Astrocyte (in vitro differentiated cells and primary cell): ENCODE results near the gene MRPS17. TPM values are rescaled to one million over a fixed set of nuclear protein-coding genes. Genes with fewer than 3 reads are reported as not detected.

ENCODE experiments used
- DNase-seq: peaks from one replicate; pipeline ENCODE4 v3.0.0-alpha.2; 2010; ENCODE audit warnings: low read depth
- FAIRE-seq: peaks from 2 replicates; lab custom pipeline; 2011; peaks lifted over from hg19 to GRCh38; lab: Jason Lieb, UNC
- H2AFZ ChIP-seq: 2 replicates; pipeline ENCODE4 v1.6.0; 2012; ENCODE audit warnings: low read depth, low read length, inconsistent platforms
- H3K27ac ChIP-seq: 2 replicates; pipeline ENCODE4 v1.5.1; 2011; ENCODE audit warnings: low read depth, low read length, inconsistent platforms
- H3K27me3 ChIP-seq: 2 replicates; pipeline ENCODE4 v1.6.0; 2011; ENCODE audit warnings: low read length, inconsistent platforms; ENCODE audit not compliant: insufficient read depth
- H3K36me3 ChIP-seq: 2 replicates; pipeline ENCODE4 v1.5.1; 2011; ENCODE audit warnings: low read length, inconsistent platforms; ENCODE audit not compliant: insufficient read depth
- H3K4me1 ChIP-seq: 2 replicates; pipeline ENCODE4 v1.5.1; 2011; ENCODE audit warnings: low read length, inconsistent platforms; ENCODE audit not compliant: insufficient read depth
- H3K4me2 ChIP-seq: 2 replicates; pipeline ENCODE4 v1.6.0; 2012; ENCODE audit warnings: low read length, inconsistent platforms
- H3K4me3 ChIP-seq: 2 replicates; pipeline ENCODE4 v1.5.1; 2011; ENCODE audit warnings: low read depth, mild to moderate bottlenecking, low read length, inconsistent platforms; ENCODE audit not compliant: insufficient read depth
- H3K79me2 ChIP-seq: 2 replicates; pipeline ENCODE4 v1.6.0; 2012; ENCODE audit warnings: mild to moderate bottlenecking, low read length, inconsistent platforms; ENCODE audit not compliant: insufficient read depth
- H3K9ac ChIP-seq: 2 replicates; pipeline ENCODE4 v1.6.0; 2012; ENCODE audit warnings: mild to moderate bottlenecking, low read length, inconsistent platforms
- H3K9me3 ChIP-seq: 2 replicates; pipeline ENCODE4 v1.5.1; 2012; ENCODE audit warnings: low read depth, mild to moderate bottlenecking, low read length, inconsistent platforms; ENCODE audit not compliant: insufficient read depth
- H4K20me1 ChIP-seq: 2 replicates; pipeline ENCODE4 v1.6.0; 2012; ENCODE audit warnings: low read length, inconsistent platforms; ENCODE audit not compliant: insufficient read depth
- H3K27ac Mint-ChIP-seq: one replicate; pipeline ENCODE4 v1.8.0; 2021; ENCODE audit warnings: mild to moderate bottlenecking, mixed read lengths; ENCODE audit not compliant: unreplicated experiment
- H3K27me3 Mint-ChIP-seq: one replicate; pipeline ENCODE4 v1.8.0; 2021; ENCODE audit warnings: low read depth, mixed read lengths; ENCODE audit not compliant: unreplicated experiment
- H3K36me3 Mint-ChIP-seq: one replicate; pipeline ENCODE4 v1.8.0; 2021; ENCODE audit warnings: low read depth, mixed read lengths; ENCODE audit not compliant: unreplicated experiment
- H3K4me1 Mint-ChIP-seq: one replicate; pipeline ENCODE4 v1.8.0; 2021; ENCODE audit warnings: low read depth, mixed read lengths; ENCODE audit not compliant: unreplicated experiment
- H3K4me3 Mint-ChIP-seq: one replicate; pipeline ENCODE4 v1.8.0; 2021; ENCODE audit warnings: mild to moderate bottlenecking, moderate library complexity, mixed read lengths; ENCODE audit not compliant: unreplicated experiment
- H3K9me3 Mint-ChIP-seq: one replicate; pipeline ENCODE4 v1.8.0; 2021; ENCODE audit warnings: mild to moderate bottlenecking, mixed read lengths; ENCODE audit not compliant: unreplicated experiment
- CTCF ChIP-seq: IDR thresholded peaks from 2 replicates; pipeline ENCODE4 v1.5.1; 2011; ENCODE audit warnings: low read depth, mild to moderate bottlenecking, inconsistent platforms, low read length, moderate library complexity; ENCODE audit not compliant: insufficient read depth
- EZH2 ChIP-seq: IDR thresholded peaks from 2 replicates; pipeline ENCODE4 v1.6.1; 2012; ENCODE audit warnings: mild to moderate bottlenecking, low read length, inconsistent platforms; ENCODE audit not compliant: insufficient read depth
- total RNA-seq: library from RNA; stranded (reverse); gene quantifications from 2 replicates; pipeline ENCODE4 v1.2.1, GENCODE V29; 2021

MRPS17 gene
- total RNA-seq, 1 donor from 2014 or later: 15.7 TPM

- no peak for FAIRE-seq
Observed at GRCh38 chr7:55983537-55983936, 31.9 kb downstream of the MRPS17 start.

GRCh38 chr7:55992346-55992745 is 40.7 kb downstream of the MRPS17 start:
- Mint-ChIP-seq H3K4me3 (no peak overlapping the region), H3K9me3 (no peaks in the 10 kb centered on the region), H3K36me3 (peaks cover 12% of the 10 kb centered on the region), H3K4me1 (no peaks in the 10 kb centered on the region), H3K27ac (no peak overlapping the region), H3K27me3 (no peaks in the 10 kb centered on the region)
- Histone ChIP-seq H2AFZ (no peak overlapping the region), H3K79me2 (no peaks in the 10 kb centered on the region), H3K36me3 (peaks cover 12% of the 10 kb centered on the region), H3K4me3 (no peak overlapping the region), H3K27ac (no peak overlapping the region), H4K20me1 (no peaks in the 10 kb centered on the region), H3K9ac (no peak overlapping the region), H3K4me1 (no peaks in the 10 kb centered on the region), H3K9me3 (no peaks in the 10 kb centered on the region), H3K4me2 (no peak overlapping the region), H3K27me3 (no peaks in the 10 kb centered on the region)
- no peak for TF ChIP-seq CTCF
- no peak for TF ChIP-seq EZH2
- DNase-seq: no peak
- FAIRE-seq: no peak

More at GRCh38 chr7:55983537-55983936, 31.9 kb downstream of the MRPS17 start:
- H4K20me1 ChIP-seq: no peaks in the 10 kb centered on the region
- no peaks in the 10 kb centered on the region for H3K79me2 ChIP-seq
- H3K27me3 Mint-ChIP-seq: no peaks in the 10 kb centered on the region
- H3K4me1 ChIP-seq: no peaks in the 10 kb centered on the region
- H3K9ac ChIP-seq: no peak overlapping the region
- H3K27ac ChIP-seq: no peak overlapping the region
- no peak overlapping the region for H2AFZ ChIP-seq
- H3K4me2 ChIP-seq: no peak overlapping the region
- H3K27me3 ChIP-seq: no peaks in the 10 kb centered on the region
- H3K27ac Mint-ChIP-seq: no peak overlapping the region
- no peaks in the 10 kb centered on the region for H3K9me3 ChIP-seq
- no peak overlapping the region for H3K4me3 Mint-ChIP-seq
- H3K36me3 ChIP-seq: peaks cover 52% of the 10 kb centered on the region
- H3K4me3 ChIP-seq: no peak overlapping the region
- peaks cover 2% of the 10 kb centered on the region for H3K9me3 Mint-ChIP-seq
- H3K36me3 Mint-ChIP-seq: peaks cover 13% of the 10 kb centered on the region
- no peak for DNase-seq
- TF ChIP-seq CTCF (no peak), EZH2 (no peak)
- H3K4me1 Mint-ChIP-seq: no peaks in the 10 kb centered on the region

- H3K27ac ChIP-seq: no peak overlapping the region
- no peak overlapping the region for H3K4me3 ChIP-seq
- no peaks in the 10 kb centered on the region for H3K79me2 ChIP-seq
- TF ChIP-seq EZH2 (no peak), CTCF (no peak)
- no peaks in the 10 kb centered on the region for H4K20me1 ChIP-seq
- peaks cover 11% of the 10 kb centered on the region for H3K36me3 ChIP-seq
- no peaks in the 10 kb centered on the region for H3K9me3 Mint-ChIP-seq
- no peaks in the 10 kb centered on the region for H3K27me3 Mint-ChIP-seq
- no peak overlapping the region for H3K4me2 ChIP-seq
- peaks cover 5% of the 10 kb centered on the region for H3K4me1 Mint-ChIP-seq
- H3K27me3 ChIP-seq: no peaks in the 10 kb centered on the region
- no peak for DNase-seq
- no peak for FAIRE-seq
- no peak overlapping the region for H3K4me3 Mint-ChIP-seq
- no peak overlapping the region for H3K27ac Mint-ChIP-seq
- H3K36me3 Mint-ChIP-seq: peaks cover 9% of the 10 kb centered on the region
- no peak overlapping the region for H2AFZ ChIP-seq
- H3K9ac ChIP-seq: no peak overlapping the region
- H3K9me3 ChIP-seq: no peaks in the 10 kb centered on the region
- H3K4me1 ChIP-seq: no peaks in the 10 kb centered on the region
Observed at GRCh38 chr7:55996856-55997500, 45.3 kb downstream of the MRPS17 start.
